ENCODE measurements around the gene METTL8.

DNA sequence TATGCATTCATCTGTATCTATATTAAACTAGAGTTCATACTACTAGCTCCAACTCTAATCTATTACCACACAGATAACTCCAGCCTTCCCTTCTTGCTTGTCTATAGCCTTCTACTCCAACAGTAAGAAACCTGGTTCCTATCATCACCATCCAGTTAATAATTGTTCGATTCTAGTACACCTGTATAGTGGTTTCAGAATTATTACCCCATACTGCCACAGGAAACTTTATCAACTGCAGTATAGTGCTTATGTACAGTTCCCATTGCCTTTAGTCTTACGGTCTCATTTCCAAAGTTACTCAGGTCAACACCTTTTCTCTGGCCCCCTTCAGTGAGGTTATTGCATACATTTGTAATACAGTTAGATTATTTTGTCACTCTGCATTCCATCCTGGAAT, 14.5 kb downstream of the METTL8 start:
- no peak for TF ChIP-seq POLR2A (IDR thresholded peaks at IDR 0.05)
- TF ChIP-seq, protein P1, sequence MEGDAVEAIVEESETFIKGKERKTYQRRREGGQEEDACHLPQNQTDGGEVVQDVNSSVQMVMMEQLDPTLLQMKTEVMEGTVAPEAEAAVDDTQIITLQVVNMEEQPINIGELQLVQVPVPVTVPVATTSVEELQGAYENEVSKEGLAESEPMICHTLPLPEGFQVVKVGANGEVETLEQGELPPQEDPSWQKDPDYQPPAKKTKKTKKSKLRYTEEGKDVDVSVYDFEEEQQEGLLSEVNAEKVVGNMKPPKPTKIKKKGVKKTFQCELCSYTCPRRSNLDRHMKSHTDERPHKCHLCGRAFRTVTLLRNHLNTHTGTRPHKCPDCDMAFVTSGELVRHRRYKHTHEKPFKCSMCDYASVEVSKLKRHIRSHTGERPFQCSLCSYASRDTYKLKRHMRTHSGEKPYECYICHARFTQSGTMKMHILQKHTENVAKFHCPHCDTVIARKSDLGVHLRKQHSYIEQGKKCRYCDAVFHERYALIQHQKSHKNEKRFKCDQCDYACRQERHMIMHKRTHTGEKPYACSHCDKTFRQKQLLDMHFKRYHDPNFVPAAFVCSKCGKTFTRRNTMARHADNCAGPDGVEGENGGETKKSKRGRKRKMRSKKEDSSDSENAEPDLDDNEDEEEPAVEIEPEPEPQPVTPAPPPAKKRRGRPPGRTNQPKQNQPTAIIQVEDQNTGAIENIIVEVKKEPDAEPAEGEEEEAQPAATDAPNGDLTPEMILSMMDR (IDR thresholded peaks at IDR 0.05), result no peak

All from uterus (tissue), 2 donors.